Ramos (cell line): ENCODE data around the gene IFI27.
"Not testable (repeated sequence)": the region's sequence is repeated elsewhere in the genome, so short reads cannot be mapped to it uniquely, and the experiment has no call there.

Source experiments
- in situ Hi-C: fragments of 300-500 bp; cut with MboI; formaldehyde crosslinking; loops from one replicate; pipeline ENCODE4 v1.14.3; 2022; ENCODE audit warnings: low sequenced_read_pairs; ENCODE audit not compliant: unreplicated experiment

The IFI27 gene

DNA sequence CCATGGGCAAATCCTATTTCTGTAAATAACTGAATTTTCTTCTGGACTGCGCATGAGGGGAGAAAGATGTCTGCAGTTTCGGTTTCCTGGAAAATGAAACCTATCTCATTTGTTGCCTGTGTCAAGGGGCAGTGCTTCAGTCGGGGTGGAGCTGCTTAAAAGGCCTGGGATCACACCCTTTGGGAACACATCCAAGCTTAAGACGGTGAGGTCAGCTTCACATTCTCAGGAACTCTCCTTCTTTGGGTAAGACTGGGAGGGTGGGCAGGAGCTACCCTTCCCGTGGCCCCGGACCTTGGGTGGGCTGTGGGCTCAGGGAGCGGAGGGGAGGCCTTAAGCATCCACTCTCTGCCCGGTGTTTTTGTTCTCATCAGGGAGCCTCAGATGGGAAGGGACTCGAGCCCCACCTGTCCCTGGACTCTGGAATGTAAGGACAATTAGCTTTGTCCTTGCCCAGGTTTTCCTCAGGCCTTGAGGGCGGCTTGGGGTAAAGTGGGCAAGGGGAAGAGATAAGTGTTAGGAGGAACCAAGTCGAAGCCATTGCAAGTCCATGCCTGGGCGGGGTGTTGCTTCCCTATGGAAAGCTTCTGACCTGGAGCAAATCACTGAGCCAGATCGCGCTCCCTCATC is at the start of gene IFI27:
Gene IFI27, plus strand, starts transcription at position 185 of the 630 bp plus-strand sequence.
- in situ Hi-C loops, result no loop called here

DNA sequence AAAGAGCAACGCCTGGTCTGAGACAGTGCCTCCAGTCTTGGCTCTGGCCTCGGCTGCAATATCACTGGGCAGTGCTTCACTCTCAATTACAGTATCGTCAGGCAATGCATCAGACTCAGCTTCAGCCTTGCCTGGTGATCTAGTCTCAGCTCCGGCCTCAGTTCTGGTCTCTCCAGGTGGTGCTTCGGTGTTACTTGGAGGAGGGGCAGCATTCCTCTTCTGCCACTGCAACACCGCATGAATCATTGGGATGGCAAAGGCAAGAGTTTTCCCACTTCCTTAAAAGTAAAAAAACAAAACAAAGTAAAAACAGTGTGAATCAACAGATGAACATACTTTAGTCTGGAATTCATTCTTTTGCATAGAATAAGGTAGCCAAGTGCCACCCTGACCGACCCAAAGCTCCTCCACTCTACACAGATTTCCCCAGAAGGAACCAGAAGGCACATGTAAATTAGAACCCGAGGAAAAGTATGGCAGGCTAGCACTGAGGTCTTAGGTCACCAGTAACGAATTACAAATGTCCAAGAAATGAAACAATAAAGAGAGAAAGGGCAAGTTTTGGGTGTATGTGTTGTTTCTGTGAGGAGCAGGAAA is 48.1 kb upstream of the IFI27 start:
- in situ Hi-C loops, result no loop called here

DNA sequence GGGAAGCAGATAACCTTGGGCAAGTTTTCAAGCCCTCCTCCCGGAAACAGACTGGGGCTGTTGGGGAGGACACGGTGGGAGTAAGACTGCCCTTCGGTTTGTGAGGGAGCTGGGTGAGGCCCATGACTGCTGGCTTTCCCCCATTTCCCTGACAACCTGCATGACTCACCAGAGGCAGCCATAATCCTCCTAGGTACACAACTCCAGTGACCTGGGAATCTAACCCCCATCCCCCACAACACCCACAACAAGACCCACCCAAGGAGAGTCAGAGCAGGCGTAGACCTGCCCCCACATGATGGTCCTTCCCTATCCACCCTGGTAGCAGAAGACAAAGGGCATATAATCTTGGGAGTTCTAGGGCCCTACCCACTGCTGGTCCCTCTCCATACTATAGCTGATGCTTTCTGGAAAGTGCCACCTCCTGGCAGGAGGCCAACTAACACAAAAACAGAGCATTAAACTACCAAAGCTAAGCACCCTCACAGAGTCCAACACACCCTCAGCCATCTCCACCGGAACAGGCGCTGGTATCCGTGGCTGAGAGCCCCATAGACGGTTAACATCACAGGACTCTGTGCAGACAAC is 44.4 kb upstream of the IFI27 start:
- in situ Hi-C loops, result no loop called here

DNA sequence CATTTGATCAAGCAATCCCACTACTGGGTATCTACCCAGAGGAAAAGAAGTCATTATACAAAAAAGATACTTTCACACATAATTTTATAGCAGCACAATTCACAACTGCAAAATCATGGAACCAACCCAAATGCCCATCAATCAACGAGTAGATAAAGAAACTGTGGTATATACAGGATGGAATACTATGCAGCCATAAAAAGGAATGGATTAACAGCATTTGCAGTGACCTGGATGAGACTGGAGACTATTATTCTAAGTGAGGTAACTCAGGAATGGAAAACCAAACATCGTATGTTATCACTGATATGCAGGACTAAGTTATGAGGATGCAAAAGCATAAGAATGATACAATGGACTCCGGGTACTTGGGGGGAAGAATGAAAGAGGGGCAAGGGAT is 38.5 kb upstream of the IFI27 start:
- in situ Hi-C loops, result not testable (repeated sequence)

DNA sequence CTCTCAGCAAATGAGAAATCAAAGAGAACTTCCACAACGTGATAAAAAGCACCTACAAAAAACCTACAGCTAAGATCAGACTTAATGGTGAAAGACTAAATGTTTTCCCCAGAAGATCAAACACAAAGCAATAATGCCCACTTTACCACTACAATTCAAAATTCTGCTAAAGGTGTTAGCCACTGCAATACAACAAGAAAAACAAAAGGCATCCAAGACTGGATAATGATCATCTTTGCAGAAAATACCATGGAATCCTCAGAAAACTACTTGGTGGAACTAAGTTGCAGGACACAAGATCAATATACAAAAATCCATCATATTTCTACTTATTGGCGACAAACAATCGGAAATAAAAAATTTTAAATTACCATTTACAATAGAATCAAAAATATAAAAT is 36.0 kb upstream of the IFI27 start:
- in situ Hi-C loops, result no loop called here

DNA sequence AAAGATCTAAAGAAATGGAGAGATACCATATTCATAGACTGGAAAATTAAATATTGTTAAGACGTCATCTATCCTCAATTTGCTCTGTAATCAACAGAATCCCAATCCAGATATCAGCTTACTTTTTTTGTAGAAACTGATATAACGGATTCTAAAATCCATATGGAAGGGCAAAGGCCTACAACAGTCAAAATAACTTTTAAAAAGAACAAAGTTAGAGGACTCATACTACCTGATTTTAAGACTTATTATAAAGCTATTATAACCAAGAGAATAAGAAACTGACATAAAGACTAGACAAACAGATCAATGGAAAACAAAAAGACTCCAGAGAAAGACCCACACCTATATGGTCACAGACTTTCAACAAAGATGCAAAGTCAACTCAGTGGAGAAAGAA is 35.5 kb upstream of the IFI27 start:
- in situ Hi-C loops, result no loop called here

DNA sequence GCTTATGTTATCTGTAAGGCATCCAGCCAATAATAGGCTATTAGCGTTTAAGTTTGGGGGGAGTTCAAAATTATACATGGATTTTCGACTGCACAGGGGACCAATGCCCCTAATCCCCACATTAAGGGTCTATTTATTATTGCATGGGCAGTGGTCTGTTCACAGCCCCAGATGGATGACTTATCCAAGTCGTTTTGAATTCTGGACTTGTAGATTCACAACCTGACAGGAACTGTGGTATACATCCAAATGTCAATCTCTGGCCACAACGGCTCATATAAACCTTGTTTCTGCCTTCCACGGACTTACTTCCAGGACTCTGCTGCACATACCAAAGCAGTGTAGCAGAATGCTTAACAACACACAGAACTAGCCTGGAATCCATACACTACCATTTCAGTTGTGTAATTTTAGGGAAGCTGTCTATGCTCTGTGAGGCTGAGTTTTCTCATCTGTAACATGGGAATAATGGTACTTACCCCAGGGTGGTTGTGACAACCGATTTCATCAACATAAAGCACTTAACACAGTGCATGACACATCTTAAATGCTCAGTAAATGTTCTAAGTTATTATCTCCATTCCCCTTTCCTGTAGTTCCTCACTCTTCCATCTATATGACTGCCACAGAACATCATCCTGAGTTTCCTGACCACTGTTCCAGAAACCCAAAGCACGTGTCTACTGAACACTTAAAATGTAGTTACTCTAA is 33.3 kb upstream of the IFI27 start:
- in situ Hi-C loops, result no loop called here

DNA sequence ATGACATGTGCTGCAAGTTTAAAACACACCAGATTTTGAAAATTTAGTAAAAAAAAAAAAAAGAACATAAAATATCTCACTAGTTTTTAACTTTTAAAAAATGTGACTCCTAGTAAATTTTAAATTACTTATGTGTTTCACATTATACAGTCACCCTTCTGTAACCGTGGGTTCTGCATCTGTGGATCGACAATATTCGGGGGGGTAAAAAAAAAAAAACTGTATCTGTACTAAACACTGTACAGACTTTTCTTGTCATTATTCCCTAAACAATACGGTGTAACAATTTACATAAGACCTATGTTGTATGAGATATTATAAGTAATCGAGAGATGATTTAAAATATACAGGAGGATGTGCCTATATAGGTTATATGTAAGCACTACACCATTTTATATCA is 32.7 kb upstream of the IFI27 start:
- in situ Hi-C loops, result no loop called here

DNA sequence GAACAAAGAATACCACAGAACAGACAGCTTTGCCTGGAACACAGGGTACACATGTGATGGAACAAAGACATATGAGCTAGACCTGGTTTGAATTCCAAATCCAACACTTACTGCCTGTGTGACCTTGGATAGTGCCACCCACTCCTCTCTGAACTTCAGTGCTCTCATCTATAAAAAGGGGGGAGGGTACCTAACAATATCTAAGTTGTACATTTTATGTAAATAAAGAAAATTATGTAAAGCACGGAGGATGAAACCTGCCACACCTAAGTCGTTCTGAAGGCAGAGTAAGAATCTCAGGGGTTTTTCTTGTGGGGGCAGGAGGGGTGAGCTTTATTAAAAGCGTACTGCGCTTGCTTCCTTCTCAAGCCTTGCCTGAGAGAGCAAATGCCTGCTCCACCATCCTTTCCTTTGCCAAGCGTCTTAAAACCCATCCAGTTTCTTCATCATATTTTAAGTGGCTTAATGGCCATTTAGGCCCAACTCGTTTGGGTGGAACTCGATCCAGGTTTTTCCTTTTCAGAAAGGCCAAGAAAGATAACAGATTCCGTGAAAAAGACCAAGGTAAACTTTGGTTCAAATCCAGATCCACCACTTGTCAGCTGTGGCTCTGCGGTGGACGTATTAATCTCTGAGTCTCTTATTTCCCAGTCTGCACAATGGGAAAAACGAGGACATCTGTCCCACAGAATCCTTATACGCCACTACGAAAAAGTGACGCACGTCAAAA is 30.5 kb upstream of the IFI27 start:
- in situ Hi-C loops, result no loop called here

DNA sequence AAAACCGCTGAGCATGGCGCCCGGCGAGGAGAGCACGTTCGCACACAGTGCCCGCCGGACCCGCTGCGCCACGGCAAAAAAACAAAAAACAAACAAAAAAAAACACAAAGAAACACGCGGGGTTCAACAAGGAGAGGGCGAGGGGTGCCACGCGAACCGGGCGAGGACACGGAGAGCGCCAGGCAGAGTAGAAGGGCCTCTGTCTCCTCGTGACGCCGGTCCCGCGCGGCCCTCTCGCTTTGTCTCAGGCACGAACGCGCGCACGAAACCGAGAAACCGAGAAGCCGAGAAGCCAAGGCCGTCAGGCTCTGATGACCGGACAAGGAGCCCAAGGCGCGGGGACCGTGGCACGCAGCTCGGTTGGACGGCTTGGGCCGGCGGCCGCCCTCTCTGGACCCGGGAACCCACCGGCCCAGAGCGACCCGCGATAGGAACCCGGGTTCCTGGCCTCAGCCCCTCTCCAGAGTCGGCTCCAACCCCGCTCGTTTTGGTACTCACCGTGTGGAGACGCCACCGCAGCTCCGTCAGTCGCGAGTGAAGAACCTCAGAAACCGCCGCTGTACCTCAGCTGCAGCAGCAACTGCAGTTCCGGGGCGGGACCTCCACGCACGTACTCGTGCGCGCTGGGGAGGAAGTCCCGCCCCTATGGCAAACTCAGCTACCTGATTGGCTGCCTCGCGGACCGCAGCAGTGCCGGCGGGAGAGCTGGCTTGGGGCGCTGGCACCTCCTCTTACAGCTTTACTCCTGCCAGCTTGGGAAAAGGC is 29.7 kb upstream of the IFI27 start, which contains the start of the genes DDX24 and IFI27L1:
Gene DDX24, minus strand, starts transcription at position 582 of the 765 bp plus-strand sequence. CDS start 1,460 bp downstream, outside the sequence.
Gene IFI27L1, plus strand, starts transcription at position 690 of the 765 bp plus-strand sequence. CDS start 15,628 bp downstream, outside the sequence.
- in situ Hi-C loops, result no loop called here

DNA sequence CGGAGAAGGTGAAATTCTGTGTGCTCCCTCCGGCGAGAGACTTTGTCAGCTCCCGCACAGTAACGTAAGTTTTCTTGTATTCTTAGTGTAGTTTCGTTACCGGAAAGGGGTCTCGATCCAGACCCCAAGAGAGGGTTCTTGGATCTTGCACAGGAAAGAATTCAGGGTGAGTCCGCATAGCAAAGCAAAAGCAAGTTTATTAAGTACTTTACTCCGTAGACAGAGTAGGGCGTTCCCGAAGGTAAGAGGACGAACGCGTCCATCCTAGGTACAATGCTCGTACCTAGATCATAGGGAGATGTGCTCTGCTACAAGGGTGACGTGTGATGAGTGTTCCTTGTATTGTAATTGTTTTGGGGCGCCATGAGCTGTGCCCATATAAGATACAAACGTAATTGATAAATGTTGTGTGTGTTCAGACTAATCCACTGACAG is 29.1 kb upstream of the IFI27 start:
- in situ Hi-C loops, result no loop called here

DNA sequence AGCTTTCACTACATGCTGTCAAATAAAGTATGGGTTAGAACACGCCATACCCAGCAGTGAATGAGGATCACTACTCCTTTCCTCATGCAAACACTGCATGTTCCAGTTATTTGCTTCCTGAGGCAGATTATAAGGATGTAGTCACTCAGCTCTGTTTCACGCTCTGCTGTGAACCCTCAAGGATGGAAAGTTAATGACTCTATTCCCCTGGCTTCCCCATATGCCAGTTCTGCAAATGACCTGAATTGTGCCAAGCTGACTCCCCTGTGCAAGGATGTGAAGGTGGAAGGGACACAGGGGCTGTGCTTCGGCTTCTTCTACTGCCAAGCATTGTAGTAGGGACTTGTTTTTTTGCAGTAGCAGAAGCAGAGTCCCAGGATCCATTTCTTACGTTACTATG is 22.6 kb upstream of the IFI27 start:
- in situ Hi-C loops, result no loop called here

DNA sequence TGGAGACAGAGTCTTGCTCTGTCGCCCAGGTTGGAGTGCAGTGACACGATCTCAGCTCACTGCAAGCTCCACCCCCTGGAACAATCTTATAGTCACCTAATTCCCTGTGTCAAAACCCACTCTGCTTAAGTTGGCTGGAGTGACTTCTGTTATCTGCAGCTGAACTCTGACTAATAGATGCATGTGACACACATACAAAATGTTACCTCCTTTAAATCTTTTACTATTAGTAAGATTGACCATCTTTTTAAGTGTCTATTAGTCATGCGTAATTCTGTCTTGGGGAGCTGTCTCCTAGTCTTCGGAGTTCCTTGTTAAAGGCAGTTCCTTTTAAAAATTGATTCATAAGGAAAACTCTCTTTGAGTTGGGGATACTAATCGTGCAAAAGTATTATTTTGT is 22.0 kb upstream of the IFI27 start:
- in situ Hi-C loops, result no loop called here

DNA sequence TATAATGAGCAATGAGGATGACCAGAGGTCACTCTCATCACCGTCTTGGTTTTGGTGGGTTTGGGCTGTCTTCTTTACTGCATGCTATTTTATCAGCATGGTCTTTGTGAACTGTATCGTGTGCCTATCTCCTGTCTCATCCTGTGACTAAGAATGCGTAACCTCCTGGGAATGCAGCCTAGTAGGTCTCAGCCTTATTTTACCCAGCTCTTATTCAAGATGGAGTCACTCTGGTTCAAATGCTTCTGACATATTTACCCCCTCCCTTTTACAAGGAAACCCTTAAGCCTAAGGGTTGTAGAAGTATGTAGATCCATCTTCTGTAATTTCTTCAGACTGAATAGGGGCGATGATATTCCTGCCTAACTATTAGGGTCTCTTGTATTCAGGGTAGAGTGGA is 21.1 kb upstream of the IFI27 start:
- in situ Hi-C loops, result no loop called here

DNA sequence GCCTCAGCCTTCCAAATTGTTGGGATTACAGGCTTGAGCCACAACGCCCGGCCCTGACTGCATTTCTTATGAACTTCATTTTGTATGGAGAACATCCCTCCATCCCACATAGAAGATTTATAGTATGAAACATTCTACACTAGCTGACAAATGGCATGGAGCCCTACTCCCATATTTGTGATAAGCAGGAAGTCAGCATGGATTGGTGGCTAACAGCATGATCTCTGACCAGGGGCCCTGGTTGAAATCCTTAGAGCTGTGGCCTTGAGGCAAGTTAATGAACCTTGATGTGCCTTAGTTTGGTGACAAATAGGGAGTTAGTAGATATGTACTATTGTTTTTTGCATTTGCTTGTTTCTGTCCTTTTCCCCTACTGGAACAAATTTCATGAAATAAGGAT is 17.1 kb upstream of the IFI27 start:
- in situ Hi-C loops, result no loop called here

DNA sequence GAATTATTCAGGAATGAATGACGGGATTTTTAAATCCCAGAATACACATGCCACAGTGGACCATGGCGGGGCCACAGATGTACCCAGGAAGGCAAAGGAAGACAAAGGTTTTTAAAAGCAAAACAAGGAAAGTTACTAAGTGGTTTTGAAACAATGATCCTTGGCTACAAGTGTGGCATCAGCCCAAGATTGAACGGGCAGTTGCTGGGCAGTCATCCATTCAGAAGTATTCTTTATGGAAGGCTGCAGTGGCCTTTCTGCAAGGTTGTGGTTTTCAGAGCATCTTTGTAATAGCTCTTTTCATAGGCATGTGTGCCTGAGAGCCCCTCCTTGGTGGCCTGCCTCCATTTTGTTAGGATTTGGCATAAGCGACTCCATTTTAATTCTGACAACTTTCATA is 13.4 kb upstream of the IFI27 start:
- in situ Hi-C loops, result no loop called here

DNA sequence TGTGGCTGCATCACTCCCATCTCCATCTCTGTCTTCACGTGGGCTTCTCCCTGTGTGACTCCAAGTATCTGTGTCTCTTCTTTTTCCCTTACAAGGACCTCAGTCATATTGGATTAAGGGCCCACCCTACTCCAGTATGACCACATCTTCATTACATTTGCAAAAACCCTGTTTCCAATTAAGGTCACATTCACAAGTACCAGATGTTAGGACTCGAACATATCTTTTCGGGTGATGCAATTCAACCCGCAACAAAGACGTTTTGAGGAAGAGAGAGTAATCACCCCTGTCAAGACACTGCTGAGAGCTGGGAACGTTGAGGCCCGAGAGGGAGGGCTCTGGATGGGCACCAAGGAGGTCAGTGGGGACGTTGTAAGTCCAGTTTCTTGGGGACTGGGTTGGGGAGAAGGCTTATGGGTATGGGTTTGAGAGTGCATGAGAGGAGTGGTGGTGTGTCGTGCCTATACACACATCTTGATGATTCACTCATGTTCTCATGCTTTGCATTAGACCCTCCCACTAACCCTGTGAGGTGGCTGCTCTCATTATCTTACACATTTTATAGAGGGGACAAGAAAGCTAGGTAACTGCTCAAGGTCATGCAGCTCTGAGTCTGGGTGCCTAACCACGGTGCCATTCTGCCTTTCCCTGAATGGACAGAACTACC is 12.1 kb upstream of the IFI27 start:
- in situ Hi-C loops, result no loop called here

DNA sequence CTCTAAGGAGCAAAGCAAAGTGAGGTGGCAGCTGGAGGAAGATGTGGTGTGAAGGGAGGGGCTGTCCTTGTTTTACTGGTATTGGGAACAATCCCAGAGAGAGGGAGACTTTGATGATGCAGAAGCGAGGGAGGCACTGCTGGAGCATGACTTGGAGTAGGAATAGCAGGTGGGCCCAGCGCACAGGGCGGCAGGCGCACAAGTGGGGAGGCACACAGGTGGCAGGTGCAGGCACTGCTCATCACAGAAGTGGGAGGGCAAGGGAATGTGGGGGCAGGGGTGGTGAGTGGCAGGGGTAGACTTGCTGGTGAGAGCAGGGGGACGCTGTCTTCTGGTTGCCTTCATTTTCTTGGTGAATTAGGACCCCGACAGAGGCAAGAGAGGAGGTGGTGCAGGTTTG is 11.5 kb upstream of the IFI27 start:
- in situ Hi-C loops, result no loop called here

DNA sequence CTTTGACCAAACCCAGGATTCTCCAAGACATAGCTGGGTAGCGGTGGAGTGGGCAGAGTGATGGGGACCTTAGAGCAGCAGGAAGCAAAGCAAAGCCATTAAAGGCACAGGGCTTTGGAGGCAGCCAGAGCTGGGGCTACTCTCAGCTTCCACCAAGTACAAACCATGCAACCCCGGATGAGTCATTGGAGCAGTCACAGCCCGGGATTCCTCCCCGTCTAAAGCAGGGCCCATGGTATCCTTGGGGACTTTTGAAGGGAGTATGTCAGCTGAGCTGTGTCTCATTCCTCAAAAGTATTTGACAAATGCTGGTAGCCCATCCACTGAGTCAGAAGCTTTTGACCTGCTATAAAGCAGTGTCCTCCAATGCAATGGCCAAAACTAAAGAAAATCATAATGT is 9.7 kb upstream of the IFI27 start:
- in situ Hi-C loops, result no loop called here
